SK-MEL-5 (cell line): ENCODE data around the gene KRT84. TPM values are rescaled to one million over a fixed set of nuclear protein-coding genes. Genes with fewer than 3 reads are reported as not detected.
"Not testable (repeated sequence)": the region's sequence is repeated elsewhere in the genome, so short reads cannot be mapped to it uniquely, and the experiment has no call there.

ENCODE experiments used
- DNase-seq: peaks from one replicate; pipeline ENCODE4 v3.0.0-alpha.2; 2016; ENCODE audit warnings: low read depth, low spot score
- in situ Hi-C: cut with HindIII; loops from 2 replicates; pipeline ENCODE4 v1.10.0; 2016; ENCODE audit warnings: low sequenced_read_pairs, high pct_unique_total_duplicates, low pct_unique_long_range_greater_than_20kb
- total RNA-seq: library from RNA; depleted of rRNA; stranded (reverse); fragments of >200 nt; shearing (Covaris generic); gene quantifications from 2 replicates; pipeline ENCODE4 v1.2.3, GENCODE V29; 2014

The KRT84 gene
- total RNA-seq, 1 experiment from 2014 or later = not detected

DNA sequence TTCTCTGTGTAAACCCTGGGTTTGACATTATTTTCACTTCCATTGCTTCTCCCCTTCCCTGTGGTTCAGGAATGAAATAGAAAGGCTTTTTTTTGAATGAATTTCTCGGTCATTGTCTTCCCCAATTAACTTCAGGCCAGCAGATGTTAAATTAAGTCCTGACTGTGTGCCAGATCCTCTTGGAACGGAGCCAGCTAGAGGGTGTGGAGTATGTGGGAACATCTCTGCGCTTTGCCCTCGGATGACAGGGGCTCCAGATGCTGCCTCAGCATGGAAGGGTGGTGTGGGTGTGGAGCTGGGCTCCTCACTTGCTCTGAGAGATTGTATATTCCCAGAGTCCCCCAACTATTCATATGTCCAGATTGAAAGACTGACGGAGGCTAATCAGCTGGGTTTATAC lies 31.3 kb downstream of the KRT84 start:
- in situ Hi-C loops = no loop called here
- DNase-seq = no peak

DNA sequence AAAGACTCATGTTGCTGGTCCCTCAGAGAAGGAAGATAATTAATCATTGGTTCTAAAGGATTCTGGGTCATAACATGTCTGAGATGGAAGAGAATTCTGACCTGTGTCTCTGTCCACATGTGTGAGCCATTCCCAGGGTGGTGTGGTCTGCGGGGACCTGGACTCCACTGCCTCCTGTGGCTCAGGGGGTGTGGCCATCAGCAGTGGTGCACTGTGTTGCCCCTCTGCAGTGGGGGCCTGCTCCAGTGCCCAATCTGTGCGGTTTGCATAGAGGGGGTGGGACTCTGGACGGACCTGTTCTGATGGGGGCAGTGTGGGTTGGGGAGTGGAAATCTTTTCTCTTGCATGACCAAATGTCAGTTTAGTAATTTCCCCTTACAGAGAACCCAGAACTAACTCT lies 31.7 kb downstream of the KRT84 start:
- DNase-seq = no peak
- in situ Hi-C loops = no loop called here

DNA sequence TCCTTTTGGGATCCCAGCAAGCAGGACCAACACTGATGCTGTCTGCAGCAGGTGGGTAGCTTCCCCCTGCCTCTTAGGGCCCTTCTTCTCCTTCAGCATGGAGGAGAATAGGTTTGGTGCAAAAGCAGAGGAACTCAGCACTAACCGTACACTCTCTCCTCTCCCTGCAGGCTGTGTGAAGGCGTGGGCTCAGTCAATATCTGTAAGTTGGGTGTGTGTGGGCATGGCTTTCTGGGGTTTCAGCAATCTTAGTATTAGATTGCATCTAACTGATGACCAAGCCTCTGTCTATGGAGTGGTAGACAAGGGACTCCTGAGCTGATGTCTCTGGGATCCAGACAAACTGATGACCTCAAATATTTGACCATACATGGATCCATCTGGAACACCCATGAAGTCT lies 32.5 kb downstream of the KRT84 start:
- in situ Hi-C loops = no loop called here
- no peak for DNase-seq

DNA sequence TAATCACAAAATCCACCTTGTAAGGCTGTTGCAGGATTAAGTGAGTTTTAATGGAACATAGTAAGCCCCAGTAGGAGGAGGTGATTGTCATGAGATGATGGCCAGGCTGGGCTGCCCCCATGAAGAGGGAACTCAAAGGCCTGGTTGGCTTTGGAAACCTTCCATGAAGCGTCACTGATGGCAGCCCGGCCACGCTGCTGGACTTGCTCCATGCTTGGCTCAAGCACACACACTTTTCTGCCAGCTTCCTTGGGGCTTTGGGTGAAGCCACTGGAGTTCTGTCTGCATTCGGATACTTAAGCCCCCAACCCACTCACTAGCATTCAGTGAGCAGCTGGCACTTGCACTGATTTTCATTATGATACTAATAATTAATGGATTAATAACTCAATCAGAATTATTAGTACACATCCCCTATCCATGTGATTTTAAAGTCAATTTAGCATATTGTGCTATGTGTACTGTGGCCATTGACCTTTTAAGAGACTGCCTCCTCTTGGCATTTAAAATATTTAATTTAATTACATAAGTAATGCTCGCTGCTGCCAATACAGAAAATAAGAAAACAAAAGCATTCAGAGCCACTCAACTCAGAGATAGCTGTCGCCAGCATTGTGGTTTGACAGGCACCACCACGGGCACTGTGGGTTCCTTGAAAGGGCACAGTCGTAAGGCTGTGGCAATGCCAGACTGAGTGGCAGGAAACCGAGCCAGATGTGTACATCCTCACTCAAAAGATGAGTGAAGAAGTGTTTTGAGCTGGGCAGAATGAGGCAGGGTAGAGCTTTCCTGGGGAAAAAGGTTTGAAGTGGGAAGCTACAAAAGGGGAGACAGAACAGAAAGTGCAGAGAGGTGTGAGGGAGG lies 34.0 kb downstream of the KRT84 start:
- DNase-seq = no peak
- in situ Hi-C loops = no loop called here

DNA sequence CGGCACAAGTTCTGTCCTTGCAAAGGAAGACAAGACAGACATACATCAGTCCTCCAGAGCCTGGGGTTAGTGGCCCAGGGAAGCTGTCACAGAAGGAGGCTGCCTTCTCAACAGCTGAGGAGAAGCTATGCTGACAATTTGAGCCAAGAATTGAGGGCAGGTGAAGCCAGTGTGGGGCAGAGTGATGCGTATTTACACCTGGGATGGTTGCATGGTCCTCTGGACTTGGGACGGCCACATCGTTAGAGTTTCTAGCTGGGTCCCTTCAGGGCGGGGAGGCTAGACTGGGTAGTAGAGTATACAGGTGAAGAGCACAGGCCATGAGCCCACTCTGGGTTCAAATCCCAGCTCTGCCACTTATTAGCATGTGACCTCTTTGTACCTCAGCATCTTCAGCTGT lies 34.7 kb downstream of the KRT84 start:
- no peak for DNase-seq
- in situ Hi-C loops = no loop called here

- DNase-seq = no peak
- in situ Hi-C loops = no loop called here
These were observed 35.3 kb downstream of the KRT84 start for GRCh38 chr12:52350021-52350620.

- no peak for DNase-seq
- in situ Hi-C loops = no loop called here
These were observed 36.3 kb downstream of the KRT84 start for GRCh38 chr12:52349196-52349595.

GRCh38 chr12:52347551-52348510 lies 37.6 kb downstream of the KRT84 start:
- DNase-seq = no peak
- in situ Hi-C loops = no loop called here

GRCh38 chr12:52347016-52347415 lies 38.4 kb downstream of the KRT84 start:
- in situ Hi-C loops = no loop called here
- DNase-seq = no peak

DNA sequence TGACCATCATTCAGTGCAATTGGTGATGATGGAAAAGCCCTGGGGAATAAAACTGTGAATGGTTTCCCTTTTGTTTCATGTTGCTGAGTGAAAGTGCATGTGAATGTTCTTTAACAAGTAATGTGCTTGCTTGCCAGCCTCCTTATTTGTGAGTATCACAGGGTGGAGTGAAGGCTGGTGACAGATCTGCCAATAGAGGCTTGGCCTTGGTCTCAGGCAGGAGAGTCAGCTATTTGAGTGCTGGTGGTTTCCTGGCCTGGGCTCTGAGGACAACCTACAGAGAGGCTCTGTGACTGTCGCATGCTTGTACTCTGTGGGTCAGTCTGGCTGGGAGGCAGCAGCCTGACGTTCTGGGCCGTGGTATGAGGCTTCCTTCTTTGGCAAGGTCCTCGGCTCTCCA lies 38.9 kb downstream of the KRT84 start:
- DNase-seq = peak; percentile 13
- in situ Hi-C loops = no loop called here

DNA sequence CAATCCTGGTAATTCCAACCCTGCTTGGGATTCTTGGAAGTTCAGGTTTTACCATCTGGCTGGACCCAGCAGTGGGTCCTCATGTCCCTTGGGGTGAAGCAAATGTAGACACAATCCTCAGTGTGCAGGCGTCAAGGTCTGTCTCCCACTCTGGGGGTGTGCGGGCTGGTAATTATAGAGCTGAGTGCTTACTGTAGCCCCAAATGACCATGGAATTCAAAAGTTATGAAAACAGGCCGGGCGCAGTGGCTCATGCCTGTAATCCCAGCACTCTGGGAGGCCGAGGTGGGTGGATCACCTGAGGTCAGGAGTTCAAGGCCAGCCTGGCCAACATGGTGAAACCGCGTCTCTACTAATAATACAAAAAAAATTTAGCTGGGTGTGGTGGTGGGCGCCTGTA lies 40.4 kb downstream of the KRT84 start:
- DNase-seq, in situ Hi-C loops: not testable (repeated sequence)

DNA sequence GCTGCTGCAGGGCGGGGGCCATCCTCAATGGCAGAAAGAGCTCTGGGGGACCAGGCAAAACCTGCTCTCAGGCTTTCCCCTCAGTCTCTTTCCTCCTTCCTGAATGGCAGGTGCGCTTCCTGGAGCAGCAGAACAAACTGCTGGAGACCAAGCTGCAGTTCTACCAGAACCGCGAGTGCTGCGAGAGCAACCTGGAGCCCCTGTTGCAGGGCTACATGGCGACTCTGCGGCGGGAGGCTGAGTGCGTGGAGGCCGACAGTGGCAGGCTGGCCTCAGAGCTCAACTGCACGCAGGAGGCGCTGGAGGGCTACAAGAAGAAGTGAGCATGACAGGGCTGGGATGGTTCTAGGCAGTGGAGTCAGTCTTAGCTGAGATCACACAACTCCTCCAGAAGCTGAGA lies 41.3 kb downstream of the KRT84 start:
- in situ Hi-C loops = no loop called here
- no peak for DNase-seq

DNA sequence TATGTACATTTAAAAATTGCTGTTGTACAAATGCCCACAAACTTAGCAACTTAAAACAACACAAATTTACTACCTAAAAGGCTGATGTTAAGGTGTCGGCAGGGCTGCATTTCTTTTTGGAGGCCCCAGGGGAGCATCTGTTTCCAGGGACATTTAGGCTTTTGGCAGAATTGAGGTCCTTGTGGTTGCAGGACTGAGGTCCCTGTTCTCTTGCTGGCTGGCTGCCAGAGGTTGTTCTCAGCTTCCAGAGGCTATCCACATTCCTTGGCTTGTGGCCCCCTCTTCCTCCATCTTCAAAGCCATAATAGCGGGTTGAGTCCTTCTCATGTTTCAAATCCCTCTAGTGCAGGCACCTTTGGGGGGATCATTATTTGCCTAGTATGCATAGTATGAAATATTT lies 41.9 kb downstream of the KRT84 start:
- no peak for DNase-seq
- in situ Hi-C loops = no loop called here

- in situ Hi-C loops = no loop called here
- peak; percentile 91 for DNase-seq
These were observed 42.5 kb downstream of the KRT84 start for GRCh38 chr12:52342781-52343490.

- DNase-seq = no peak
- in situ Hi-C loops = no loop called here
These were observed 44.3 kb downstream of the KRT84 start for GRCh38 chr12:52341066-52341580.

- no peak for DNase-seq
- in situ Hi-C loops = no loop called here
These were observed 47.1 kb downstream of the KRT84 start for GRCh38 chr12:52338241-52338960.

GRCh38 chr12:52337054-52337453 lies 48.4 kb downstream of the KRT84 start:
- no peak for DNase-seq
- in situ Hi-C loops = no loop called here
